Neuronal stem cell (in vitro differentiated cells): ENCODE data around the gene DDX6.
"Not testable (repeated sequence)": the region's sequence is repeated elsewhere in the genome, so short reads cannot be mapped to it uniquely, and the experiment has no call there.

ENCODE experiments used
- DNase-seq: peaks from one replicate; pipeline ENCODE4 v3.0.0-alpha.2; 2013; ENCODE audit warnings: low spot score
- H2AFZ ChIP-seq: one replicate; pipeline ENCODE4 v1.6.1; 2013; ENCODE audit warnings: mild to moderate bottlenecking, low read length, inconsistent platforms
- H2AK5ac ChIP-seq: 2 replicates; pipeline ENCODE4 v1.6.1; 2013; ENCODE audit warnings: low read depth, mild to moderate bottlenecking, inconsistent platforms, low read length, moderate library complexity, mixed read lengths
- H2BK120ac ChIP-seq: 2 replicates; pipeline ENCODE4 v1.6.1; 2013; ENCODE audit warnings: low read depth, mild to moderate bottlenecking, inconsistent platforms, low read length, moderate library complexity, mixed read lengths
- H2BK12ac ChIP-seq: one replicate; pipeline ENCODE4 v1.6.1; 2013; ENCODE audit warnings: low read length, inconsistent platforms
- H2BK15ac ChIP-seq: 2 replicates; pipeline ENCODE4 v1.6.1; 2013; ENCODE audit warnings: mild to moderate bottlenecking, low read length, inconsistent platforms, mixed read lengths
- H2BK5ac ChIP-seq: one replicate; pipeline ENCODE4 v1.6.1; 2013; ENCODE audit warnings: inconsistent platforms, mild to moderate bottlenecking, low read length, moderate library complexity
- H3K14ac ChIP-seq: one replicate; pipeline ENCODE4 v1.6.1; 2013; ENCODE audit warnings: low read length, inconsistent platforms
- H3K18ac ChIP-seq: 2 replicates; pipeline ENCODE4 v1.6.1; 2013; ENCODE audit warnings: low read length, inconsistent platforms
- H3K23ac ChIP-seq: 2 replicates; pipeline ENCODE4 v1.6.1; 2013; ENCODE audit warnings: low read depth, mild to moderate bottlenecking, mixed read lengths, low read length, inconsistent platforms; ENCODE audit not compliant: poor library complexity
- H3K27ac ChIP-seq: replicated peaks from 3 replicates; pipeline ENCODE4 v1.5.1; 2013; ENCODE audit warnings: low read length, inconsistent platforms
- H3K27me3 ChIP-seq, 3 experiments: 2 replicates each; pipeline ENCODE4 v1.6.1; 2013; ENCODE audit warnings: low read length in 3 of 3, mild to moderate bottlenecking in 2 of 3, inconsistent platforms in 1 of 3, low read depth in 1 of 3, mixed read lengths in 1 of 3, moderate library complexity in 1 of 3; ENCODE audit not compliant: control insufficient read depth in 3 of 3, insufficient read depth in 3 of 3
- H3K36me3 ChIP-seq, 2 donors: replicated peaks in 1 of 2; 2 replicates each; pipeline ENCODE4 v1.6.1; 2013; ENCODE audit warnings: low read length in 2 of 2; ENCODE audit not compliant: control insufficient read depth in 2 of 2, insufficient read depth in 2 of 2
- H3K4ac ChIP-seq: 2 replicates; pipeline ENCODE4 v1.6.1; 2013; ENCODE audit warnings: inconsistent platforms, mild to moderate bottlenecking, low read length, moderate library complexity
- H3K4me1 ChIP-seq, 2 donors: 1 replicate in 1 of 2; 2 replicates in 1 of 2; pipeline ENCODE4 v1.6.1; 2013; ENCODE audit warnings: low read length in 2 of 2, low read depth in 1 of 2; ENCODE audit not compliant: control insufficient read depth in 2 of 2, insufficient read depth in 1 of 2
- H3K4me2 ChIP-seq: one replicate; pipeline ENCODE4 v1.6.1; 2013; ENCODE audit warnings: mild to moderate bottlenecking, low read length, inconsistent platforms; ENCODE audit not compliant: insufficient read depth, poor library complexity, severe bottlenecking
- H3K4me3 ChIP-seq, 2 donors: 2 replicates each; pipeline ENCODE4 v1.5.1; 2013; ENCODE audit warnings: low read length in 2 of 2, mild to moderate bottlenecking in 2 of 2, inconsistent platforms in 1 of 2, moderate library complexity in 1 of 2
- H3K79me1 ChIP-seq: one replicate; pipeline ENCODE4 v1.6.1; 2013; ENCODE audit warnings: low read depth, mild to moderate bottlenecking, inconsistent platforms, low read length, moderate library complexity
- H3K9ac ChIP-seq: one replicate; pipeline ENCODE4 v1.6.1; 2013; ENCODE audit warnings: mild to moderate bottlenecking, low read depth, low read length, inconsistent platforms; ENCODE audit not compliant: poor library complexity
- H3K9me3 ChIP-seq, 2 donors: replicated peaks in 1 of 2; 2 replicates each; pipeline versions ENCODE3 to v1.6.1; 2013; ENCODE audit warnings: low read length in 2 of 2, mild to moderate bottlenecking in 2 of 2, inconsistent platforms in 1 of 2, low read depth in 1 of 2, mixed read lengths in 1 of 2, moderate library complexity in 1 of 2; ENCODE audit not compliant: control insufficient read depth in 2 of 2, insufficient read depth in 1 of 2
- H4K8ac ChIP-seq: one replicate; pipeline ENCODE4 v1.6.1; 2013; ENCODE audit warnings: low read depth, mild to moderate bottlenecking, inconsistent platforms, low read length, moderate library complexity
- H4K91ac ChIP-seq: one replicate; pipeline ENCODE4 v1.6.1; 2013; ENCODE audit warnings: low read length, low read depth, mild to moderate bottlenecking, inconsistent platforms; ENCODE audit not compliant: poor library complexity
- WGBS, 2 donors: extraction: QIAGEN DNeasy Blood & Tissue Kit; methylation state at CpG; one replicate each; pipeline ENCODE4 v1.1.7; 2013; ENCODE audit warnings: missing lambda C conversion rate in 2 of 2, mixed read lengths in 1 of 2; ENCODE audit not compliant: insufficient read length in 2 of 2, insufficient replicate concordance in 1 of 2; ENCODE audit errors: extremely low coverage in 2 of 2; 5-methylcytosine and 5-hydroxymethylcytosine counted together

Gene DDX6

DNA sequence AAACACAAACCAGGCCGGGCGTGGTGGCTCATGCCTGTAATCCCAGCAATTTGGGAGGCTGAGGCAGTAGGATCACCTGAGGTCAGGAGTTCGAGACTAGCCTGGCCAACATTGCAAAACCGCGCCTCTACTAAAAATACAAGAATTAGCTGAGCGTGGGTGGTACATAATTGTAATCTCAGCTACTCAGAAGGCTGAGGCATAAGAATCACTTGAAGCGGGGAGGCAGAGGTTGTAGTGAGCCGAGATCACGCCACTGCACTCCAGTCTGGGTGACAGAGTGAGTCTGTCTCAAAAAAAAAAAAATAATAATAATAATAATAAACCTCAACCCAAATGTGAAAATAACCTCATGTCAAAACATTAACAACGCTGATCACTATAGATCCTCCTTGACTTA, 29.0 kb downstream of the DDX6 start:
- peaks cover 24 to 96% of the 10 kb centered on the region in 2 donors for H3K36me3 ChIP-seq

GRCh38 chr11:118757876-118758399, 33.0 kb downstream of the DDX6 start:
- no peak for DNase-seq
- peaks cover 33 to 98% of the 10 kb centered on the region in 2 donors for H3K36me3 ChIP-seq
- H2BK15ac ChIP-seq: no peak overlapping the region
- H3K18ac ChIP-seq: no peak overlapping the region
- H3K4me1 ChIP-seq: no peaks in the 10 kb centered on the region
- H3K9ac ChIP-seq: no peak overlapping the region
- no peaks in the 10 kb centered on the region for H3K27me3 ChIP-seq
- no peak overlapping the region for H2BK12ac ChIP-seq
- H2BK120ac ChIP-seq: no peak overlapping the region
- H4K91ac ChIP-seq: no peak overlapping the region
- H3K9me3 ChIP-seq: no peaks in the 10 kb centered on the region
- H3K4ac ChIP-seq: no peak overlapping the region
- H4K8ac ChIP-seq: no peak overlapping the region
- H2BK5ac ChIP-seq: no peak overlapping the region
- no peak overlapping the region for H3K14ac ChIP-seq
- WGBS, 2 donors: no CpG with 5 or more reads among the region's 4 CpGs
- H3K4me2 ChIP-seq: no peak overlapping the region
- H2AK5ac ChIP-seq: no peak overlapping the region
- H3K79me1 ChIP-seq: no peaks in the 10 kb centered on the region
- no peak overlapping the region for H3K4me3 ChIP-seq
- no peak overlapping the region for H2AFZ ChIP-seq
- no peak overlapping the region for H3K23ac ChIP-seq
- no peak overlapping the region for H3K27ac ChIP-seq

More for the DNA sequence above, 29.0 kb downstream of the DDX6 start:
- not testable (repeated sequence) for H2BK5ac ChIP-seq, DNase-seq, H3K4me1 ChIP-seq, H2AFZ ChIP-seq, H3K4me2 ChIP-seq, H3K79me1 ChIP-seq, H2BK12ac ChIP-seq, H2BK15ac ChIP-seq, H3K27me3 ChIP-seq, H3K27ac ChIP-seq, H2BK120ac ChIP-seq, H2AK5ac ChIP-seq, H3K18ac ChIP-seq, H3K23ac ChIP-seq, H3K14ac ChIP-seq, H3K4ac ChIP-seq, H3K4me3 ChIP-seq, H3K9me3 ChIP-seq, H4K91ac ChIP-seq, H3K9ac ChIP-seq, H4K8ac ChIP-seq
- no CpG with 5 or more reads among the region's 10 CpGs for WGBS, 2 donors

- H3K27ac ChIP-seq: no peak overlapping the region
- H4K8ac ChIP-seq: no peak overlapping the region
- no peak overlapping the region for H3K4me2 ChIP-seq
- no peak for DNase-seq
- no peak overlapping the region for H2BK12ac ChIP-seq
- H3K23ac ChIP-seq: no peak overlapping the region
- no peak overlapping the region for H2BK120ac ChIP-seq
- H3K36me3 ChIP-seq: peaks cover 28 to 97% of the 10 kb centered on the region in 2 donors
- no peaks in the 10 kb centered on the region for H3K4me1 ChIP-seq
- H3K79me1 ChIP-seq: no peaks in the 10 kb centered on the region
- no peak overlapping the region for H2BK15ac ChIP-seq
- no peak overlapping the region for H2AK5ac ChIP-seq
- no peak overlapping the region for H4K91ac ChIP-seq
- H3K9ac ChIP-seq: no peak overlapping the region
- H3K4me3 ChIP-seq: no peak overlapping the region
- no peak overlapping the region for H3K4ac ChIP-seq
- no peak overlapping the region for H2BK5ac ChIP-seq
- no peak overlapping the region for H3K18ac ChIP-seq
- no peak overlapping the region for H3K14ac ChIP-seq
- H3K27me3 ChIP-seq: no peaks in the 10 kb centered on the region
- no CpG with 5 or more reads among the region's 3 CpGs for WGBS, 2 donors
- no peak overlapping the region for H2AFZ ChIP-seq
- no peaks in the 10 kb centered on the region for H3K9me3 ChIP-seq
Measured at GRCh38 chr11:118752654-118753053, 38.3 kb downstream of the DDX6 start.

GRCh38 chr11:118749429-118749828, 41.5 kb downstream of the DDX6 start:
- Histone ChIP-seq H3K79me1 (no peaks in the 10 kb centered on the region), H2BK5ac (no peak overlapping the region), H3K14ac (no peak overlapping the region), H3K9me3 (no peaks in the 10 kb centered on the region), H3K4me2 (no peak overlapping the region), H3K9ac (no peak overlapping the region), H3K4me1 (no peaks in the 10 kb centered on the region), H2BK120ac (no peak overlapping the region), H3K27me3 (no peaks in the 10 kb centered on the region), H3K18ac (no peak overlapping the region), H3K23ac (no peak overlapping the region), H3K36me3 (peaks cover 18 to 65% of the 10 kb centered on the region in 2 donors), H3K27ac (no peak overlapping the region), H2BK12ac (no peak overlapping the region), H2AFZ (no peak overlapping the region), H4K91ac (no peak overlapping the region), H3K4ac (no peak overlapping the region), H3K4me3 (no peak overlapping the region), H4K8ac (no peak overlapping the region), H2AK5ac (no peak overlapping the region), H2BK15ac (no peak overlapping the region)
- no peak for DNase-seq
- WGBS, 2 donors: no CpG with 5 or more reads among the region's 6 CpGs
